DND-41 (cell line): Measurements from ENCODE around the gene CCDC116.
"Not testable (repeated sequence)": the region's sequence is repeated elsewhere in the genome, so short reads cannot be mapped to it uniquely, and the experiment has no call there.

ENCODE experiments used
- EZH2 ChIP-seq: IDR thresholded peaks from 3 replicates; pipeline ENCODE4 v1.6.1; 2012; ENCODE audit warnings: borderline replicate concordance, low read depth, mild to moderate bottlenecking, moderate library complexity, low read length, inconsistent platforms; ENCODE audit not compliant: severe bottlenecking
- TF ChIP-seq, protein P1 (sequence below): IDR thresholded peaks from 2 replicates; pipeline ENCODE4 v1.5.1; 2012; ENCODE audit warnings: borderline replicate concordance, low read length, moderate library complexity, mild to moderate bottlenecking; ENCODE audit not compliant: poor library complexity, severe bottlenecking; ENCODE audit errors: extremely low read depth

- not testable (repeated sequence) for TF ChIP-seq EZH2
- TF ChIP-seq, protein P1, sequence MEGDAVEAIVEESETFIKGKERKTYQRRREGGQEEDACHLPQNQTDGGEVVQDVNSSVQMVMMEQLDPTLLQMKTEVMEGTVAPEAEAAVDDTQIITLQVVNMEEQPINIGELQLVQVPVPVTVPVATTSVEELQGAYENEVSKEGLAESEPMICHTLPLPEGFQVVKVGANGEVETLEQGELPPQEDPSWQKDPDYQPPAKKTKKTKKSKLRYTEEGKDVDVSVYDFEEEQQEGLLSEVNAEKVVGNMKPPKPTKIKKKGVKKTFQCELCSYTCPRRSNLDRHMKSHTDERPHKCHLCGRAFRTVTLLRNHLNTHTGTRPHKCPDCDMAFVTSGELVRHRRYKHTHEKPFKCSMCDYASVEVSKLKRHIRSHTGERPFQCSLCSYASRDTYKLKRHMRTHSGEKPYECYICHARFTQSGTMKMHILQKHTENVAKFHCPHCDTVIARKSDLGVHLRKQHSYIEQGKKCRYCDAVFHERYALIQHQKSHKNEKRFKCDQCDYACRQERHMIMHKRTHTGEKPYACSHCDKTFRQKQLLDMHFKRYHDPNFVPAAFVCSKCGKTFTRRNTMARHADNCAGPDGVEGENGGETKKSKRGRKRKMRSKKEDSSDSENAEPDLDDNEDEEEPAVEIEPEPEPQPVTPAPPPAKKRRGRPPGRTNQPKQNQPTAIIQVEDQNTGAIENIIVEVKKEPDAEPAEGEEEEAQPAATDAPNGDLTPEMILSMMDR: not testable (repeated sequence)
Measured at GRCh38 chr22:21645513-21645912, 13.0 kb downstream of the CCDC116 start.
